Thyroid gland (tissue), 4 donors: ENCODE data around the gene SLC25A24. TPM values are rescaled to one million over a fixed set of nuclear protein-coding genes. Genes with fewer than 3 reads are reported as not detected.
"Not testable (repeated sequence)": the region's sequence is repeated elsewhere in the genome, so short reads cannot be mapped to it uniquely, and the experiment has no call there.

ENCODE experiments used
- DNase-seq, 2 donors: peaks; one replicate each; pipeline ENCODE4 v3.0.0-alpha.2; 2019
- H3K27ac ChIP-seq, 3 donors: fragments of 200-600 bp; sonication (generic); 1 replicate in 2 of 3; 2 replicates in 1 of 3; pipeline ENCODE4 v1.5.1; 2016 to 2019; ENCODE audit warnings: mild to moderate bottlenecking in 1 of 3, moderate library complexity in 1 of 3
- H3K27me3 ChIP-seq: fragments of 200-600 bp; sonication (generic); one replicate; pipeline ENCODE4 v1.5.1; 2019
- H3K36me3 ChIP-seq, 2 donors: fragments of 200-600 bp; sonication (generic); one replicate each; pipeline ENCODE4 v1.5.1; 2016 to 2019
- H3K4me1 ChIP-seq, 2 donors: fragments of 200-600 bp; sonication (generic); one replicate each; pipeline ENCODE4 v1.5.1; 2017 to 2019
- H3K4me3 ChIP-seq, 3 donors: fragments of 200-600 bp; sonication (generic); replicated peaks in 1 of 3; 1 replicate in 2 of 3; 2 replicates in 1 of 3; pipeline ENCODE4 v1.5.1; 2016; ENCODE audit warnings: mild to moderate bottlenecking in 1 of 3
- H3K9me3 ChIP-seq: fragments of 200-600 bp; sonication (generic); one replicate; pipeline ENCODE4 v1.5.1; 2017
- POLR2A ChIP-seq, 2 donors: fragments of 450-650 bp; IDR thresholded peaks; one replicate each; pipeline ENCODE4 v1.6.1; 2017; ENCODE audit warnings: antibody characterized with exemption in 2 of 2, mild to moderate bottlenecking in 2 of 2, moderate library complexity in 1 of 2
- WGBS, 2 donors: methylation state at CpG; one replicate each; pipeline ENCODE4 v1.1.5; 2017; 5-methylcytosine and 5-hydroxymethylcytosine counted together
- intact Hi-C: fragments of 100-400 bp; cut with DNase I; formaldehyde crosslinking; loops from one replicate; pipeline ENCODE4 v1.15.1; 2023
- total RNA-seq, 4 donors: library from RNA; depleted of rRNA; stranded (reverse); fragments of >200 nt; gene quantifications; one replicate each; pipeline ENCODE4 v1.2.3, GENCODE V29; 2016
- TF ChIP-seq, protein P1 (sequence below), 6 experiments: fragments of 200-600 bp in 3 of 6; fragments of 450-650 bp in 3 of 6; sonication (generic) in 3 of 6; IDR thresholded peaks; one replicate each; pipeline ENCODE4 v1.5.1; 2016 to 2019; ENCODE audit warnings: antibody characterized with exemption in 6 of 6, mild to moderate bottlenecking in 2 of 6, inconsistent platforms in 1 of 6, moderate library complexity in 1 of 6

Gene SLC25A24
- total RNA-seq, 4 donors from 2014 or later = 36.1 to 52.0 (median 43.3) TPM

DNA sequence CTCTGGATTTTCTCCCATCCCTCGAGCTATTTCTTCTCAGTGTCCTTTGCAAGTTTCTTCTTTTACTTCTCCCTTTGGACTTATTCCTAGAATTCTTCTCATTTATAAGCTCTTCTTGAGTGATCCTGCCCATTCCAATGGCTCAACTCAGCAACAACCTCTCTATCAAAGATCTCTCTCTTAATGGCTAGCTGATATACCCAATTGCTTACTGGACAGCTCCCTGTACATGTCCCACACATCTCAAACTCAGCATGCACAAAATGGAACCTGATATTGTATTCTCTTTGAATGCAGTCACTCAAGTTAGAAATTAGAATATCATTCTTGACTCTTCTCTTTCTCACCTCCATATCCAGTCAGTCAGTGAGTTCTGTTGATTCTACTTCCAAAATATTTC lies 48.6 kb downstream of the SLC25A24 start:
- H3K4me3 ChIP-seq = no peak overlapping the region
- no peaks in the 10 kb centered on the region for H3K9me3 ChIP-seq
- DNase-seq = no peak
- H3K4me1 ChIP-seq = no peaks in the 10 kb centered on the region
- WGBS, 2 donors = 96 to 100% methylated on average over 1 of the region's 1 CpG
- no peak overlapping the region for H3K27ac ChIP-seq
- H3K36me3 ChIP-seq = peaks cover 34 to 45% of the 10 kb centered on the region in 2 donors
- TF ChIP-seq, protein P1, sequence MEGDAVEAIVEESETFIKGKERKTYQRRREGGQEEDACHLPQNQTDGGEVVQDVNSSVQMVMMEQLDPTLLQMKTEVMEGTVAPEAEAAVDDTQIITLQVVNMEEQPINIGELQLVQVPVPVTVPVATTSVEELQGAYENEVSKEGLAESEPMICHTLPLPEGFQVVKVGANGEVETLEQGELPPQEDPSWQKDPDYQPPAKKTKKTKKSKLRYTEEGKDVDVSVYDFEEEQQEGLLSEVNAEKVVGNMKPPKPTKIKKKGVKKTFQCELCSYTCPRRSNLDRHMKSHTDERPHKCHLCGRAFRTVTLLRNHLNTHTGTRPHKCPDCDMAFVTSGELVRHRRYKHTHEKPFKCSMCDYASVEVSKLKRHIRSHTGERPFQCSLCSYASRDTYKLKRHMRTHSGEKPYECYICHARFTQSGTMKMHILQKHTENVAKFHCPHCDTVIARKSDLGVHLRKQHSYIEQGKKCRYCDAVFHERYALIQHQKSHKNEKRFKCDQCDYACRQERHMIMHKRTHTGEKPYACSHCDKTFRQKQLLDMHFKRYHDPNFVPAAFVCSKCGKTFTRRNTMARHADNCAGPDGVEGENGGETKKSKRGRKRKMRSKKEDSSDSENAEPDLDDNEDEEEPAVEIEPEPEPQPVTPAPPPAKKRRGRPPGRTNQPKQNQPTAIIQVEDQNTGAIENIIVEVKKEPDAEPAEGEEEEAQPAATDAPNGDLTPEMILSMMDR (IDR thresholded peaks at IDR 0.05) = no peak
- TF ChIP-seq POLR2A (IDR thresholded peaks at IDR 0.05) = no peak
- H3K27me3 ChIP-seq = no peaks in the 10 kb centered on the region
- intact Hi-C loops = no loop called here

DNA sequence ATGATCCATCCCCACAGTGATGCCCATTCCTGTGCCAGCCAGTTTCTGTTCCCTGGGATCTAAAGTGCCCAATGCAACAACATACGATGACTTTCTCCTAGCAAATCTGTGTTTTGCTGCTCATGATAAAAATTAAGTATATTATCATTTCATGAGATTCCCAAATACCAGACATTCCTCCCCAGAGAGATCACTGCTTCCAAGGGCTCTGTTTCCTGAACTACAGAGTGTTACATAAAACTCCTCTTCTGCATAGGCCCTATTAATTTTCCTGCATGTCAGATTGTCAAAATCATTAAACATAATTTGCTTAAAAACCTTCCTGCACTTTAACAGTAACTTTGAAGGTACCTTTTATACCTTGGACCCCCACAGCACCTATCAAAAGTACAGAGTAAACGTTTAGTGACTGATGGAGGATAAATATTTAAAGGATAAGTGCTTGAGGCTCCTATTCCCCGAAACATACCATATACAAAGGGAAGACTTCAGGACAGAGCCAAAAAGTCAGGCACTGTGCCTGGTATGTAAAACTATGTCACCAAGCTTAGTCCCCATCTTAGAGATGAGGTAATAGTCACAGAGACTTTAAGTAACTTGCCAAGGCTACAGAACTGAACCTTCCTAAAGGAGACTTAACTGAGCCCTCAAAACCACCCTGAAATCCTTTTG lies 50.2 kb downstream of the SLC25A24 start:
- intact Hi-C loops = no loop called here
- TF ChIP-seq POLR2A (IDR thresholded peaks at IDR 0.05) = no peak
- TF ChIP-seq, protein P1 (IDR thresholded peaks at IDR 0.05) = no peak
- Histone ChIP-seq H3K27me3 (no peaks in the 10 kb centered on the region), H3K4me1 (no peaks in the 10 kb centered on the region), H3K4me3 (no peak overlapping the region), H3K27ac (no peak overlapping the region), H3K36me3 (peaks cover 35 to 36% of the 10 kb centered on the region in 2 donors), H3K9me3 (no peaks in the 10 kb centered on the region)
- no peak for DNase-seq
- 88 to 90% methylated on average over 3 of the region's 3 CpGs for WGBS, 2 donors

DNA sequence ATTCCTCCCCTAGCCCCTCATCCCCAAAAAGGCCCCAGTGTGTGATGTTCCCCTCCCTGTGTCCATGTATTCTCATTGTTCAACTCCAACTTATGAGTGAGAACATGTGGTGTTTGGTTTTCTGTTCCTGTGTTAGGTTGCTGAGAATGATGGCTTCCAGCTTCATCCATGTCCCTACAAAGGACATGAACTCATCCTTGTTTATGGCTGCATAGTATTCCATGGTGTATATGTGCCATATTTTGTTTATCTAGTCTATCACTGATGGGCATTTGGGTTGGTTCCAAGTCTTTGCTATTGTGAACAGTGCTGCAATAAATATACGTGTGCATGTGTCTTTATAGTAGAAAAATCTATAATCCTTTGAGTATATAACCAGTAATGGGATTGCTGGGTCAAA lies 55.6 kb downstream of the SLC25A24 start:
- H3K27ac ChIP-seq, DNase-seq, H3K9me3 ChIP-seq, H3K27me3 ChIP-seq, intact Hi-C loops, H3K4me1 ChIP-seq, H3K4me3 ChIP-seq: not testable (repeated sequence)
- 97 to 100% methylated on average over 1 of the region's 1 CpG for WGBS, 2 donors
- H3K36me3 ChIP-seq = peaks cover 16 to 17% of the 10 kb centered on the region in 2 donors

DNA sequence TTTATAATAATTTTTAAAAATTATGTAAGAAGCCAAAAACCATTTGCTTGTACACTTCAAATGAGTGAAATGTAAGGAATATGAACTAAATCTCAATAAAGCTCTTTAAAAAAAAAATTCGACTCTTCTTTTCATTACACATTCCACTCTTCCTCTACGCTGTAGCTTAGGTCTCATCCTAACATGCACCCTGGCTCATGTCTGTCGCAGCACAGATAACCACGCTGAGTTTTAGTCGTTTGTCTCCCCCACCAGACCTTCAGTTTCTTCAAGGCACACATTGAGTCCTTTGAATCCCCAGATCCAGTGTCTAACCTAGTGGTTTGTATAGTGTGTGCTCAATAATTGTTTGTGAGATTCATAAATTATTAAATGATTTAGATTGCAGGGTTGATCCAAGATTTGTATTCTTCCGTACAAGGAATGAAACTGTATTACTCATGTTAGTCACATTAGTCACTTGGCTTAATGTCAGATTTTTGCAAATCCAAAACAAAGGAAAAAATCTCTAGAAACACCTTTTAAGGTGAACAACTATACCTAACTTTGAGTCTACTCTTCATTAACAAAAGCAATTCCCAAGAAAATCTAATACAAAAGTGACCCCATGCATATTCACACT lies 57.3 kb downstream of the SLC25A24 start:
- Histone ChIP-seq H3K27ac (no peak overlapping the region), H3K9me3 (no peaks in the 10 kb centered on the region), H3K27me3 (no peaks in the 10 kb centered on the region), H3K36me3 (peaks cover 20 to 26% of the 10 kb centered on the region in 2 donors), H3K4me3 (no peak overlapping the region), H3K4me1 (no peaks in the 10 kb centered on the region)
- intact Hi-C loops = no loop called here
- WGBS, 2 donors = 91 to 96% methylated on average over 6 of the region's 6 CpGs
- TF ChIP-seq POLR2A (IDR thresholded peaks at IDR 0.05) = no peak
- TF ChIP-seq, protein P1 (IDR thresholded peaks at IDR 0.05) = no peak
- DNase-seq = no peak

DNA sequence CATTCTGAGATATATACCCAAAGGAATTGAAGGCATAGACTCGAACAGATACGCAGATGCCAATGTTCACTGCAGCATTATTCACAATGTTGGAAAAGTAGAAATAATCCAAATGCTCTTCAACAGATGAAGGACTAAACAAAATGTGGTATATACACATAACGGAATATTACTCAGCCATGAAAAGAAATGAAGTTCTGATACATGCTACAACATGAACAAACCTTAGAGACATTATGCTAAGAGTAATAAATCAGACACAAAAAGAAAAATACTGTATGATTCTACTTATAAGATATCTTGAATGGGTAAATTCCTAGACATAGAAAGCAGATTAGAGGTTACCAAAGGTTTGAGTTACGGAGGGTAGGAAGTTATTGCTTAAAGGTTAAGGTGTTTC lies 57.9 kb downstream of the SLC25A24 start:
- WGBS, 2 donors = 95 to 97% methylated on average over 4 of the region's 4 CpGs
- intact Hi-C loops = no loop called here
- Histone ChIP-seq H3K4me1 (no peaks in the 10 kb centered on the region), H3K27ac (no peak overlapping the region), H3K9me3 (no peaks in the 10 kb centered on the region), H3K36me3 (peaks cover 19 to 25% of the 10 kb centered on the region in 2 donors), H3K27me3 (no peaks in the 10 kb centered on the region), H3K4me3 (no peak overlapping the region)
- no peak for TF ChIP-seq POLR2A (IDR thresholded peaks at IDR 0.05)
- TF ChIP-seq, protein P1 (IDR thresholded peaks at IDR 0.05) = no peak
- no peak for DNase-seq
